A673 (cell line): ENCODE data around the gene ABCG1.

Source experiments
- CTCF ChIP-seq: fragments of 300-800, 200-600 bp; sonication (generic); conservative IDR thresholded peaks from 2 replicates; pipeline ENCODE4 v1.5.1; 2017; ENCODE audit warnings: low read depth, mild to moderate bottlenecking, antibody characterized with exemption, low read length, moderate library complexity, mixed read lengths
- EZH2 ChIP-seq: fragments of 200-600 bp; sonication (generic); IDR thresholded peaks from 2 replicates; pipeline ENCODE4 v1.6.1; 2017; ENCODE audit warnings: borderline replicate concordance, low read depth, mild to moderate bottlenecking, mixed read lengths, antibody characterized with exemption, low read length; ENCODE audit not compliant: poor library complexity, severe bottlenecking

GRCh38 chr21:42336054-42336453, 117.1 kb downstream of the ABCG1 start:
- TF ChIP-seq CTCF (no peak), EZH2 (no peak)
